Fibroblast of skin of abdomen (primary cell): ENCODE results near the gene PPFIA3.
"Not testable (repeated sequence)": the region's sequence is repeated elsewhere in the genome, so short reads cannot be mapped to it uniquely, and the experiment has no call there.

Experiments
- DNase-seq: peaks from one replicate; pipeline ENCODE4 v3.0.0-alpha.2; 2013

The PPFIA3 gene

DNA sequence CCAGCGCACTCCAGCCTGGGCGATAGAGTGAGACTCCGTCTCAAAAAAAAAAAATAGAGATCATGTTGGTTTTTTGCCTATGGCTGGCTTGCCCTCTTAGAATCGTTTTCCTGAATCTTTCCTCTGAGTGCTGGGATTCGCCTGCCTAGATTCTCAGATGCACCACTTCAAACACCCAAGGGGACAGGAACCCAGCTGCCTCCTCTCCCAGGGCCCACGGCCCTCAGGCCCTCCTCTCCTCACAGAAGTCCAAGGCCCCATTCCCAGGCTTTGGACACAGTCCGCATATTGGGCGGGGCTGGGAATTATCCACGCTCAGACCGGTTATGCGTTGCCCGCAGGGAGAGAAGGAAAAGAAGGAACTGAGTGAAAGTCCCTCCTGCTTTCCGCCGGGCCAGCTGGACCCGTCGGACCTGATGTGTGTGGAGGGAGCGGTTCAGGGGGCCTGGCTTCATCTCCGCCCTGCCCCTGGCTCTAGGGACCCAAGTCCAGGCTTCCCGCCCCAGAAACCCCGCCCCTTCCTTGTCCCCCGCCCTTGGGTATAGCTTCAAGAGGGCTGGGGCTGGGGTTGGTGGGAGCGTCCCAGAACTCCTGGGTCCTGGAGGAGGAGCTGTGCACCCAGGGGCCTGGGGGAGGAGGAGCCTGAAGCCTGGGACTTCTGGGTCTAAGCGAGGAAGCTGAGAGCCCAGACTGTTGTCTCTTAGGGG is 5.8 kb downstream of the PPFIA3 start:
- DNase-seq = no peak

DNA sequence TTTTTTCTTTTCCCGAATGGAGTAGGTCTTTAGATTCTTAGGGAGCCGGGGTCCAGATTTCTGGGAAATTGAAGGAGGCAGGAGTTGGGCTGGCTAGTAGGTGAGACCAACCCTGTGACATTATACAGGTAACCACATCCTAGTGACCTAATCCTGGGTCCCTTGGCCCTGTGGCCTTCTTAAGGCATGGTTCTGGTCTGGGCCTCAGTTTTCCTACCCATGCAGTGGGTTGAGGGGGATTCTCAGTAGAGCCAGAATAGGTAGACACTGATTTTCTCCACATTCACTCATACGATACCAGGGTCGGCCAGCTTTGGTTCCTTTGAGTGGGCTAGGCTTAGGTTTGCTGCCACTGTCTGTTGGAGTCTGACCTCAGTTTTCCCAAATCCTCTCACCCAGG is 7.2 kb downstream of the PPFIA3 start:
- DNase-seq = no peak

GRCh38 chr19:49127225-49127624 is 7.9 kb downstream of the PPFIA3 start:
- DNase-seq = not testable (repeated sequence)

DNA sequence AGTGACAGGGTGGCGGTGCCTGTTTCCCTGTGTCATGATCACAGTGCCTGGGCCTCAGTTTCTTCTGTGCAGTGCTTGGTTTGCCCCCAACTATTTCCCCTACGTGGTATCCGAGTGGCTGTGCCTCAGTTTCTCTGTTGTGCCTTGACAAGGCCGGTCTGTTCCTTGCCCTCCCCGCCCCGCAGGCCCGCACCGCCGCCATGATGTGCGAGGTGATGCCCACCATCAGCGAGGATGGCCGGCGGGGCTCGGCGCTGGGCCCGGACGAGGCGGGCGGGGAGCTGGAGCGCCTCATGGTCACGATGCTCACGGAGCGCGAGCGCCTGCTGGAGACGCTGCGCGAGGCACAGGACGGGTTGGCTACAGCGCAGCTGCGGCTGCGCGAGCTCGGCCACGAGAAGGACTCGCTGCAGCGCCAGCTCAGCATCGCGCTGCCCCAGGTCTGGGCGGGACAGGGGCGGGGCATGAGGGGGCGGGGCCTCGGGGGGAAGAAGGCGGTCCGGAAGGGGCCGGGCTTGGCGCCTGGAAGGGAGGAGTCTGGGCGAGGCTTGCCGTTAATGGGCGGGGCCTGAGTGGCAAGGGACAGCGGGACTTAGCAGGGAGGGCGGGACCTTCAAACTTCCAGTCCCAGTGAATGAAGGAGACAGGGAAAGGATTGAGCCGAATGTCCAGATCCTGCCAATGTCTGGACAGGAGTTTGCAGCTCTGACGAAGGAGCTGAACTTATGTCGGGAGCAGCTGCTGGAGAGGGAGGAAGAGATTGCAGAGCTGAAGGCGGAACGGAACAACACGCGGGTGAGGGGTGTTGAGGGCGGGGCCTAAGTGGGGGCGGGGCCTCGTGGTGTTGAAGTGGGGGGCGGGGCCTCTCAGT is 8.6 kb downstream of the PPFIA3 start:
- DNase-seq = peak; percentile 96

DNA sequence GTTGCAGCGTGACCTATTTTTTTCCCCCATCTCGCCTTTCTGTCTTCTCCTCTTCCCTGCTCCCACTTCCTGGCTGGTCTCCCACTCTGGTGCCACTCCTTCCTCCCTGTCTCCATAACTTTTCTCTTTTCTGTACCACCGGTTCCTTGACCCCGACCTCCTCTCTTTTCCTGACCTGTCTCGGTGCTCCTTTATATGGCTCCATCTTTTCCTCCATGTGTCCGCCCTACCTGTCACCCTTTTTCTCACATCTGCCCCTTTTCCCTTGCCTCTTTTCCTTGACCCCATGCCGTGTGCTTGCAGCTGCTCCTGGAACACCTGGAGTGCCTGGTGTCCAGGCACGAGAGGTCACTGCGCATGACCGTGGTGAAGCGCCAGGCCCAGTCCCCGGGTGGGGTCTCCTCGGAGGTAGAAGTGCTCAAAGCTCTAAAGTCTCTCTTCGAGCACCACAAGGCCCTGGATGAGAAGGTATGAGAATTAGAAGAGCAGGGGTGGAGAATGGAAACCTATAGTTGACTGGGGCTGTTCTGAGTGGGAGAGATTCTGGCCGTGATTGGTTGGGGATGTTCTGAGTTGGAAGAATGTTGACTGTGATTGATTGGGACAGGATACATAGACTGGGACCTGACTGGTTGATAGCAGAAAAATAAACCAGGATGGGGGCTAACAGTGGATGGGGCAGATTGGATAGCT is 9.3 kb downstream of the PPFIA3 start:
- DNase-seq = no peak

DNA sequence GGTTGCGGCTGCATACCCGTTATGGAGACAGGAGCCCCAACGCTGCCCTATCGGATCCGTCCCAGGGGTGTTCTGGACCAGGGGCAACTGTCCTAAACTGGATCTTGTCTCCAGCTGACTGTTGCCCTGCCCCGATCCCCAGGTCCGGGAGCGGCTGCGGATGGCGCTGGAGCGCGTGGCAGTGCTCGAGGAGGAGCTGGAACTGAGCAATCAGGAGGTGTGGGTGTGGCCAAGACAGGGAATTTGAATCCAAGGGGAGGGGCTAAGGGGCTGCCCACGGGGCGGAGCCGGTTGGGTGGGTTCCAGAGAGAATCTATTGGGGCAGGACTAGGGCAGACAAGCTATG is 9.9 kb downstream of the PPFIA3 start:
- DNase-seq = no peak

DNA sequence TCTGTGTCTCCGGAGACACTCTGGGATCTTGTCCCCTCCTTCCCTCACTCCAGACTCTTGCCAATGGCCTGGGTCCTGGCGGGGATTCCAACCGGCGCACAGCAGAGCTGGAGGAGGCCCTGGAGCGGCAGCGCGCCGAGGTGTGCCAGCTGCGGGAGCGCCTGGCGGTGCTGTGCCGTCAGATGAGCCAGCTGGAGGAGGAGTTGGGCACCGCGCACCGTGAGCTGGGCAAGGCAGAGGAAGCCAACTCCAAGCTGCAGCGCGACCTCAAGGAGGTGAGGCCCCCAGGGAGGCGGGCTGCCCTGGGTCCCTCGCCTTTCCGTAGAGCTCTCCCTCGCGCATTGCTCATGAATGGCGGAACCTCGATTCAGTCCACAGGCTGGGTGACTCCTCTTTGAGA is 11.0 kb downstream of the PPFIA3 start:
- no peak for DNase-seq

- DNase-seq = no peak
These were observed 13.7 kb downstream of the PPFIA3 start for GRCh38 chr19:49132974-49133609.

DNA sequence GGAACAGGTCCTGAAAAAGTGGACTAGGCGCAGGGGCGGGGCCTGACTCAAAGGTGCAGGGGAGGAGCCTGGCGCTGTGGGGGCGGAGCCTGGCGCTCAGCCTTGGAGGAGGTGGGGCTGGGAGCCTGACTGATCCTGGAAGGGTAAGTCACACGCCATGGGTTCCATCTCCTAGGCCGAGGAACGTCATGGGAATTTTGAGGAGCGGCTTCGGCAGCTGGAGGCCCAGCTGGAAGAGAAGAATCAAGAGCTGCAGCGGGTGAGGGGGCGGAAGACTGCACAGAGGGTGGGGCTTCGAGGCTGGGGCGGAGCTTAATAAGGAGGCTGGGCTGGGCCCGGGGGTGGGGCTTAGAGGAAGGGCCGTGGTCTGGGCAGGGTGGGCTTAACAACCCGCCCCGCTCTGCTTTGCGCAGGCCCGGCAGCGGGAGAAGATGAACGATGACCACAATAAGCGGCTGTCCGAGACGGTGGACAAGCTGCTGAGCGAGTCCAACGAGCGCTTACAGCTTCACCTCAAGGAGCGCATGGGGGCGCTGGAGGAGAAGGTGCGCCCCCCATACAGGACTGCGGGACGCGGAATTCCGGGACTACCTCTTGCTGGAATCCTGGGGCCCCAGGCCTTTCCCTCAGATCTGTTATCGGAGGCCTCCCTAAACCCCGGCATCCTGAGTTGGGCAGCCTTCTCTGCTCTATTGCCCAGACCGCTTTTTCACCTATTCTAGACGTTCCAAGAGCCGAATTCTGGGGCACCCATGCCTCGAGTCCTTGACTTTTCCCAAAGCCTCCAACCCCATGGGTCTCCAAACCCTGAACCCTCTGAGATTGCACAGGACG is 14.5 kb downstream of the PPFIA3 start:
- DNase-seq = peak; percentile 50

DNA sequence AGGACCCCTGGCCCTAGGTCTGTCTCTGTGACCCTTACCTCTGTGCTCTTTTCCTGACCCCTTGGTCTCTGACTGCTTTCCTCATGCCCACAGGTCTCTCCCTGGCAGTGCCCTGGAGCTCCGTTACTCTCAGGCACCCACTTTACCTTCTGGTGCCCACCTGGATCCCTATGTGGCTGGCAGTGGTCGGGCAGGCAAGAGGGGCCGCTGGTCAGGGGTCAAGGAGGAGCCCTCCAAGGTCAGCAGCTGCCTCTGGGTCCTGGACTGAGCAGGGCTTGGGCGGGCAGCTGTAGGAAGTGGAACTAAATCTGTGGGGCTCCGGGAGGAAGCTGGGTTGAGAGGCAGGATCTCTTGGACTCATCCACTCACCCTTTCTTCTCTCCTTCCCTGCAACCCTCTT is 16.3 kb downstream of the PPFIA3 start:
- DNase-seq = no peak

DNA sequence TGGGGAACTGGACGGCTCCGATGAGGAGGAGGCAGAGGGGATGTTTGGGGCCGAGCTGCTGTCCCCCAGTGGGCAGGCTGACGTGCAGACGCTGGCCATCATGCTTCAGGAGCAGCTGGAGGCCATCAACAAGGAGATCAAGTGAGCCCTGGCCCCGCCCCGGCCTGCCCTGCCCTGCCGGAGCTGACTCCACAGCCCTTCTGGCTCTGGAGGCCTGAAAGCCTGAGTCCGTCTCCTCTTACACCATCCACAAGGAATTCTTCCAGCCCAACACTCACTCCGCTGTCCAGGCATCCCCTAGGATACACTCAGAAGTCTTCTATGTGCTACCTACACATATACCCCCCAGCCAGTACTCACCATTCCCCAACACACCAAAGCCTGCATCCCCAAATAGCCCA is 17.4 kb downstream of the PPFIA3 start:
- DNase-seq = no peak

DNA sequence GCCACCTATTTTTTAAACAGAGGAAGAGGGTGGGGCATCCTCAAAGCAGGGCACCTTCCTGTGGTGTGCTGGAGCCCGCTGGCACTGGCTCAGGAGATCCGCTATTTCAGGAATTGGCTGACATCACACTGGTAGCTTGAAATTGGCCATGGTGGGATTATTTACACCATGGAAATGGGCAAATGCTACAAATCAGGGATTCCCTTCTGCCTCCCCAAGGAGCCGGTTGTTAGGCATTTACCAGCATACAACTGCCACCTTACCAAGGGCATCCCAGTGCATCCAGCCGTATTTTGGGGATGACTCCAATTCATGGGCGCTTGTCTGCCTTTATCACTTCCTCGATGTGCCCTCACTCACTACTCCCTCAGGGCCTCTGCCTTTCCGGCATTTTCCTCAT is 21.6 kb downstream of the PPFIA3 start:
- DNase-seq = no peak

DNA sequence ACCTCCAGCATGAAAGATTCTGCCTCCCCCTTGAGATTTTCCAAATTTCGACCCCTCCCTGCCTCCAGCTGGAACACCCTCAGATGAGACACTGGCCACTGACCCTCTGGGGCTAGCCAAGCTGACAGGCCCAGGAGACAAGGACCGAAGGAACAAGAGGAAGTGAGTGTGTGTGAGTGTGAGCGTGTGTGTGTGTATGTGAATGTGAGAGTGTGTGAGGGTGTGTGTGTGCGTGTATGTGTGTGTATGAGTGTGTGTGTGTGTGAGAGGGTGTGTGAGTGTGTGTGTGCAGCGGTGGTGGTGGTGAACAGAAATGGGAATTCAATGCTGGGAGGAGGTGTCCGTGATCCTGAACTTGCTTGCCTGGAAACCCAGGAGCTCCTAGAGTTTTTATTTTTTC is 22.0 kb downstream of the PPFIA3 start:
- no peak for DNase-seq

GRCh38 chr19:49142866-49143335 is 23.6 kb downstream of the PPFIA3 start:
- DNase-seq = peak; percentile 92

GRCh38 chr19:49145573-49146407 is 26.4 kb downstream of the PPFIA3 start:
- peak; percentile 77 for DNase-seq

DNA sequence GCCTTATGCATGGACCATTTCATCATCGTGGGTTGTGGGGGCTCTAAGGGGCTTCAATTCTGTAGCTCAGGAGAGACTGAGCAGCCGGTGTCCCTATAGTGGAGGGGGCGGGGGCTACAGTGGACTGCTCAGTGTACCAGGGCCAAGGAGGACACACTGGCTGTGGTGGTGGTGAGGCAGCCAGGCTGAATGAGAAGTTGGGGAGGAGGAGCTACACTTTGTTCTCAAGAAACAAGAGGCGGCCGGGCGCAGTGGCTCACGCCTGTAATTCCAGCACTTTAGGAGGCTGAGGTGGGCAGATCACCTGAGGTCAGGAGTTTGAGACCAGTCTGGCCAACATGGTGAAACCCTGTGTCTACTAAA is 27.0 kb downstream of the PPFIA3 start:
- DNase-seq = peak; percentile 33

- no peak for DNase-seq
These were observed 28.8 kb downstream of the PPFIA3 start for GRCh38 chr19:49148044-49148682.

GRCh38 chr19:49148784-49149651 is 29.7 kb downstream of the PPFIA3 start:
- DNase-seq = peak; percentile 92

DNA sequence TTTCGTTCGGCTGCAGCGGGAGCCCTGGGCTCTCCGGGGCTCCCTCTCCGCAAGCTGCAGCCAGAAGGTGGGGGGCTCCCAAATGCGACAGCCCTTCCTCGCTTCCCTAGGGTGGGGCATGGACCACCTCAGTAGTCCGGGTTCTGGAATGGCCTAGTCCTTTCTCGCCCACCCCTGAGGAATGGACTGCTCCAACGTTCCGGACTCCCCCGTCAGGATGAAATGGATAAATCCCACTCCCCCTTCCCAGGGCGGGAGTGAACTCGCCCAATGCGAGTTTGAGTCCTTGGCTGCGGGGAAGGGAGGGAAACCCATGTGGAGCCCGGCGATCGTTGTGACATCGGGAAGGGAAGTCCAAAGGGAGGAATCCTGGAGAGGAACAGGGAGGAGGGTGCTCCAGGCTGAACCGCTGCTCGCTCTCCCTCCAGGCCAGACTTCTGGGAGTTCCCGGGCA is 30.3 kb downstream of the PPFIA3 start:
- DNase-seq = peak; percentile 89
